GM19043 (cell line): ENCODE data around the gene ADAMTSL5.
"Not testable (repeated sequence)": the region's sequence is repeated elsewhere in the genome, so short reads cannot be mapped to it uniquely, and the experiment has no call there.

ENCODE experiments used
- ATAC-seq: cut with Tn5 transposase; IDR thresholded peaks from one replicate; pipeline ENCODE4 v1.9.1; 2021; ENCODE audit warnings: low read depth; ENCODE audit not compliant: unreplicated experiment

ADAMTSL5 gene

GRCh38 chr19:1531587-1531986 lies 18.8 kb upstream of the ADAMTSL5 start:
- no peak for ATAC-seq

- ATAC-seq = not testable (repeated sequence)
Measured at GRCh38 chr19:1530856-1531255, 18.0 kb upstream of the ADAMTSL5 start.

GRCh38 chr19:1529430-1529816 lies 16.6 kb upstream of the ADAMTSL5 start:
- ATAC-seq = no peak

GRCh38 chr19:1528596-1529429 lies 16.0 kb upstream of the ADAMTSL5 start:
- no peak for ATAC-seq

GRCh38 chr19:1527650-1528309 lies 15.0 kb upstream of the ADAMTSL5 start:
- no peak for ATAC-seq

- no peak for ATAC-seq
Measured at GRCh38 chr19:1526979-1527649, 14.3 kb upstream of the ADAMTSL5 start.

GRCh38 chr19:1526066-1526778 lies 13.4 kb upstream of the ADAMTSL5 start:
- no peak for ATAC-seq

- no peak for ATAC-seq
Measured at GRCh38 chr19:1525343-1525742, 12.5 kb upstream of the ADAMTSL5 start.

GRCh38 chr19:1524972-1525325 lies 12.1 kb upstream of the ADAMTSL5 start:
- ATAC-seq = no peak

- no peak for ATAC-seq
Measured at GRCh38 chr19:1524287-1524971, 11.6 kb upstream of the ADAMTSL5 start.

- no peak for ATAC-seq
Measured at GRCh38 chr19:1523412-1524286, 10.8 kb upstream of the ADAMTSL5 start, which contains the start of gene PLK5. Gene PLK5, plus strand, starts transcription at chr19:1524077. Its CDS starts 2,920 bp downstream, at chr19:1526997.

- no peak for ATAC-seq
Measured at GRCh38 chr19:1522838-1523237, 10.0 kb upstream of the ADAMTSL5 start.

GRCh38 chr19:1522061-1522460 lies 9.2 kb upstream of the ADAMTSL5 start:
- no peak for ATAC-seq

GRCh38 chr19:1521636-1522035 lies 8.8 kb upstream of the ADAMTSL5 start:
- ATAC-seq = no peak

- no peak for ATAC-seq
Measured at GRCh38 chr19:1520203-1520780, 7.5 kb upstream of the ADAMTSL5 start.

- ATAC-seq = not testable (repeated sequence)
Measured at GRCh38 chr19:1519802-1520201, 7.0 kb upstream of the ADAMTSL5 start.

- no peak for ATAC-seq
Measured at GRCh38 chr19:1518471-1518870, 5.7 kb upstream of the ADAMTSL5 start.

GRCh38 chr19:1516395-1516753 lies 3.6 kb upstream of the ADAMTSL5 start:
- no peak for ATAC-seq
